H1 (cell line): ENCODE measurements around the gene PAEP. TPM values are rescaled to one million over a fixed set of nuclear protein-coding genes. Genes with fewer than 3 reads are reported as not detected.

Experiments
- CTCF ChIA-PET: fragments of 300-600 bp; sonication (Branson Sonifier 250); formaldehyde crosslinking; loops from one replicate; lab custom pipeline; 2021; ENCODE audit not compliant: partially characterized antibody; lab: Charles Lee
- POLR2A ChIA-PET: fragments of 300-600 bp; sonication (Branson Sonifier 250); formaldehyde crosslinking; loops from one replicate; lab custom pipeline; 2021; ENCODE audit warnings: inconsistent platforms; ENCODE audit not compliant: partially characterized antibody; lab: Charles Lee
- DNase-seq, 2 experiments: peaks; one replicate each; pipeline versions ENCODE4 v3.0.0 to v3.0.0-alpha.2; 2010 to 2022; ENCODE audit warnings: low spot score in 2 of 2, low read depth in 1 of 2, mixed read lengths in 1 of 2
- FAIRE-seq: peaks from 2 replicates; lab custom pipeline; 2011; peaks lifted over from hg19 to GRCh38; lab: Jason Lieb, UNC
- H2AFZ ChIP-seq: 2 replicates; pipeline ENCODE4 v1.8.1; 2012; ENCODE audit warnings: low read length, inconsistent platforms
- H2AK5ac ChIP-seq: 2 replicates; pipeline ENCODE4 v1.6.1; 2013; ENCODE audit warnings: low read depth, low read length
- H2BK120ac ChIP-seq: replicated peaks from 2 replicates; pipeline ENCODE3; 2013; ENCODE audit warnings: low read depth, low read length, inconsistent platforms
- H2BK12ac ChIP-seq: 2 replicates; pipeline ENCODE4 v1.6.1; 2013; ENCODE audit warnings: low read depth, low read length
- H2BK15ac ChIP-seq: 2 replicates; pipeline ENCODE4 v1.6.1; 2013; ENCODE audit warnings: low read length
- H2BK20ac ChIP-seq: 2 replicates; pipeline ENCODE4 v1.6.1; 2013; ENCODE audit warnings: low read length
- H2BK5ac ChIP-seq: 2 replicates; pipeline ENCODE4 v1.6.1; 2013; ENCODE audit warnings: low read depth, low read length
- H3K14ac ChIP-seq: 2 replicates; pipeline ENCODE4 v1.6.1; 2013; ENCODE audit warnings: inconsistent platforms; ENCODE audit not compliant: insufficient read length
- H3K18ac ChIP-seq: 2 replicates; pipeline ENCODE4 v1.6.1; 2013; ENCODE audit warnings: low read length; ENCODE audit errors: extremely low read depth
- H3K23ac ChIP-seq: 2 replicates; pipeline ENCODE4 v1.6.1; 2013; ENCODE audit warnings: inconsistent platforms; ENCODE audit not compliant: insufficient read length
- H3K23me2 ChIP-seq: 2 replicates; pipeline ENCODE4 v1.6.1; 2013; ENCODE audit warnings: low read depth, low read length
- H3K27ac ChIP-seq: 2 replicates; pipeline ENCODE4 v1.6.1; 2011; ENCODE audit warnings: low read depth, low read length, inconsistent platforms
- H3K27me3 ChIP-seq, 4 experiments: replicated peaks in 1 of 4; 1 replicate in 1 of 4; 2 replicates in 3 of 4; pipeline versions ENCODE4 v1.6.1 to v1.8.1; 2011 to 2013; ENCODE audit warnings: low read length in 3 of 4, mild to moderate bottlenecking in 3 of 4, inconsistent platforms in 2 of 4, mixed read lengths in 2 of 4, moderate library complexity in 1 of 4; ENCODE audit not compliant: control insufficient read depth in 3 of 4, insufficient read depth in 3 of 4; ENCODE audit errors: extremely low read depth in 1 of 4
- H3K36me3 ChIP-seq, 4 experiments: 2 replicates each; pipeline versions ENCODE4 v1.6.1 to v1.8.1; 2011 to 2013; ENCODE audit warnings: mild to moderate bottlenecking in 4 of 4, low read length in 3 of 4, moderate library complexity in 2 of 4, control low read depth in 1 of 4, inconsistent platforms in 1 of 4; ENCODE audit not compliant: insufficient read depth in 4 of 4, control insufficient read depth in 2 of 4
- H3K4ac ChIP-seq: replicated peaks from 2 replicates; pipeline ENCODE3; 2013; ENCODE audit warnings: low read length, low read depth, mixed read lengths, inconsistent platforms; ENCODE audit not compliant: insufficient read length
- H3K4me1 ChIP-seq, 4 experiments: replicated peaks in 1 of 4; 1 replicate in 1 of 4; 2 replicates in 3 of 4; pipeline versions ENCODE4 v1.6.1 to v1.8.1; 2011 to 2013; ENCODE audit warnings: low read length in 3 of 4, inconsistent platforms in 2 of 4, mixed read lengths in 1 of 4; ENCODE audit not compliant: insufficient read depth in 4 of 4, control insufficient read depth in 3 of 4
- H3K4me2 ChIP-seq, 2 experiments: 2 replicates each; pipeline versions ENCODE4 v1.6.1 to v1.8.1; 2011 to 2013; ENCODE audit warnings: low read depth in 2 of 2, low read length in 2 of 2, control low read depth in 1 of 2, inconsistent platforms in 1 of 2, mild to moderate bottlenecking in 1 of 2; ENCODE audit not compliant: insufficient read depth in 1 of 2
- H3K4me3 ChIP-seq, 4 experiments: fragments of 200-600, 300-600 bp in 1 of 4; sonication (generic), shearing (Covaris generic), sonication (Bioruptor Twin) in 1 of 4; 2 replicates each; pipeline versions ENCODE4 v1.5.1 to v1.8.1; 2011 to 2016; ENCODE audit warnings: low read length in 4 of 4, low read depth in 3 of 4, control low read depth in 2 of 4, inconsistent platforms in 2 of 4, mild to moderate bottlenecking in 2 of 4, mixed read lengths in 1 of 4, moderate library complexity in 1 of 4; ENCODE audit not compliant: insufficient read depth in 2 of 4; ENCODE audit errors: extremely low read depth in 1 of 4
- H3K56ac ChIP-seq: replicated peaks from 2 replicates; pipeline ENCODE3; 2013; ENCODE audit warnings: low read depth, mild to moderate bottlenecking, mixed read lengths, low read length, inconsistent platforms; ENCODE audit not compliant: insufficient read length
- H3K79me1 ChIP-seq: 2 replicates; pipeline ENCODE4 v1.6.1; 2013; ENCODE audit warnings: low read depth, low read length, control low read depth
- H3K79me2 ChIP-seq, 2 experiments: 2 replicates each; pipeline versions ENCODE4 v1.6.1 to v1.8.1; 2012 to 2013; ENCODE audit warnings: low read length in 2 of 2, mild to moderate bottlenecking in 2 of 2, inconsistent platforms in 1 of 2; ENCODE audit not compliant: insufficient read depth in 2 of 2, control insufficient read depth in 1 of 2
- H3K9ac ChIP-seq, 4 experiments: replicated peaks in 1 of 4; 1 replicate in 1 of 4; 2 replicates in 3 of 4; pipeline versions ENCODE4 v1.6.1 to v1.8.1; 2011 to 2013; ENCODE audit warnings: low read depth in 3 of 4, low read length in 3 of 4, control low read depth in 2 of 4, mild to moderate bottlenecking in 2 of 4, moderate library complexity in 2 of 4, inconsistent platforms in 1 of 4; ENCODE audit errors: extremely low read depth in 1 of 4
- H3K9me3 ChIP-seq, 2 experiments: 2 replicates each; pipeline versions ENCODE4 v1.6.1 to v1.8.1; 2012 to 2013; ENCODE audit warnings: mild to moderate bottlenecking in 2 of 2, moderate library complexity in 2 of 2, control low read depth in 1 of 2, inconsistent platforms in 1 of 2, low read depth in 1 of 2, low read length in 1 of 2, mixed read lengths in 1 of 2; ENCODE audit not compliant: insufficient read depth in 2 of 2
- H4K20me1 ChIP-seq, 2 experiments: replicated peaks in 1 of 2; 2 replicates each; pipeline versions ENCODE3 to v1.8.1; 2011 to 2013; ENCODE audit warnings: inconsistent platforms in 2 of 2, low read length in 2 of 2, mild to moderate bottlenecking in 1 of 2; ENCODE audit not compliant: insufficient read depth in 2 of 2, control insufficient read depth in 1 of 2
- H4K5ac ChIP-seq: 2 replicates; pipeline ENCODE4 v1.6.1; 2013; ENCODE audit warnings: low read length, low read depth, mixed read lengths, inconsistent platforms; ENCODE audit not compliant: insufficient read length
- H4K8ac ChIP-seq: 2 replicates; pipeline ENCODE4 v1.8.0; 2013; ENCODE audit warnings: mild to moderate bottlenecking, moderate library complexity, low read length, inconsistent platforms; ENCODE audit not compliant: insufficient read depth; ENCODE audit errors: extremely low read depth
- H4K91ac ChIP-seq: replicated peaks from 2 replicates; pipeline ENCODE3; 2013; ENCODE audit warnings: low read length, mixed read lengths, inconsistent platforms; ENCODE audit not compliant: insufficient read length
- CBX8 ChIP-seq: fragments of 300-800, 300-1000 bp; sonication (generic); IDR thresholded peaks from 2 replicates; pipeline ENCODE4 v1.7.1; 2016; ENCODE audit warnings: low read depth, low read length, borderline replicate concordance
- CEBPB ChIP-seq: IDR thresholded peaks from 2 replicates; pipeline ENCODE4 v1.6.1; 2012; ENCODE audit warnings: low read depth, low read length
- EGR1 ChIP-seq: IDR thresholded peaks from 2 replicates; pipeline ENCODE4 v1.6.1; 2011; ENCODE audit warnings: low read depth, low read length, borderline replicate concordance
- HDAC2 ChIP-seq, 2 experiments: fragments of 300-600 bp in 1 of 2; sonication (generic) in 1 of 2; IDR thresholded peaks; 2 replicates each; pipeline ENCODE4 v1.6.1; 2011 to 2012; ENCODE audit warnings: low read depth in 2 of 2, low read length in 2 of 2, mild to moderate bottlenecking in 2 of 2, moderate library complexity in 2 of 2, borderline replicate concordance in 1 of 2, inconsistent platforms in 1 of 2
- JUN ChIP-seq: IDR thresholded peaks from 2 replicates; pipeline ENCODE4 v1.6.1; 2011; ENCODE audit warnings: low read depth, mild to moderate bottlenecking, improper control_type of control experiment, low read length
- JUND ChIP-seq: IDR thresholded peaks from 2 replicates; pipeline ENCODE4 v1.6.1; 2011; ENCODE audit warnings: mild to moderate bottlenecking, improper control_type of control experiment, low read length
- KDM4A ChIP-seq: IDR thresholded peaks from one replicate; pipeline ENCODE4 v1.7.1; 2012; ENCODE audit warnings: low read depth, mild to moderate bottlenecking, moderate library complexity, low read length, inconsistent platforms; ENCODE audit not compliant: severe bottlenecking
- POLR2A ChIP-seq, 2 experiments: IDR thresholded peaks; 1 replicate in 1 of 2; 2 replicates in 1 of 2; pipeline ENCODE4 v1.6.1; 2011; ENCODE audit warnings: low read depth in 2 of 2, low read length in 2 of 2, mild to moderate bottlenecking in 2 of 2; ENCODE audit errors: control extremely low read depth in 1 of 2
- POU5F1 ChIP-seq: IDR thresholded peaks from 2 replicates; pipeline ENCODE4 v1.6.1; 2011; ENCODE audit warnings: low read depth, mild to moderate bottlenecking, low read length, moderate library complexity
- RBBP5 ChIP-seq: IDR thresholded peaks from 2 replicates; pipeline ENCODE4 v1.7.1; 2012; ENCODE audit warnings: low read depth, mild to moderate bottlenecking, inconsistent platforms, low read length, moderate library complexity, borderline replicate concordance
- SAP30 ChIP-seq: fragments of 300-600 bp; sonication (generic); IDR thresholded peaks from 2 replicates; pipeline ENCODE4 v1.7.1; 2012; ENCODE audit warnings: low read length, moderate library complexity, mild to moderate bottlenecking, inconsistent platforms; ENCODE audit not compliant: insufficient read depth, insufficient replicate concordance
- SIRT6 ChIP-seq: IDR thresholded peaks from one replicate; pipeline ENCODE4 v1.7.1; 2012; ENCODE audit warnings: low read length, inconsistent platforms
- SIX5 ChIP-seq: IDR thresholded peaks from 2 replicates; pipeline ENCODE4 v1.6.1; 2011; ENCODE audit warnings: mild to moderate bottlenecking, low read depth, low read length
- SRF ChIP-seq: IDR thresholded peaks from 2 replicates; pipeline ENCODE4 v1.6.1; 2011; ENCODE audit warnings: mild to moderate bottlenecking, low read depth, low read length, moderate library complexity
- TAF1 ChIP-seq: IDR thresholded peaks from 2 replicates; pipeline ENCODE4 v1.6.1; 2011; ENCODE audit warnings: mild to moderate bottlenecking, low read depth, low read length
- YY1 ChIP-seq: IDR thresholded peaks from 2 replicates; pipeline ENCODE4 v1.6.1; 2011; ENCODE audit warnings: low read depth, mild to moderate bottlenecking, low read length
- WGBS, 2 experiments: shearing (Covaris generic) in 1 of 2; methylation state at CpG; one replicate each; pipeline versions ENCODE4 v1.1.6 to v1.1.7; 2013 to 2015; ENCODE audit warnings: low lambda C conversion rate in 2 of 2, mixed read lengths in 2 of 2, inconsistent platforms in 1 of 2, low coverage in 1 of 2, missing lambda C conversion rate in 1 of 2; ENCODE audit not compliant: insufficient replicate concordance in 2 of 2, insufficient coverage in 1 of 2, insufficient read length in 1 of 2; ENCODE audit errors: extremely low coverage in 1 of 2, missing lambda C conversion rate in 1 of 2; 5-methylcytosine and 5-hydroxymethylcytosine counted together
- polyA plus RNA-seq, 7 experiments: library from polyadenylated mRNA; depleted of rRNA in 3 of 7; stranded (reverse) in 5 of 7; unstranded in 2 of 7; fragments of >200 nt in 5 of 7; fragments of 200-250 nt in 2 of 7; gene quantifications; 1 replicate in 5 of 7; 2 replicates in 1 of 7; 4 replicates in 1 of 7; pipeline versions ENCODE4 v1.2.1 to v1.2.3, GENCODE V29; 2011 to 2013; ENCODE audit warnings: missing spikeins in 2 of 7, mixed read lengths in 2 of 7
- total RNA-seq: library from RNA; stranded (reverse); fragmentation: NEBNext Ultra II Directional; extraction: Animal tissue kit (Norgen Biotek cat#: 25700); gene quantifications from 2 replicates; pipeline ENCODE4 v1.2.1, GENCODE V29; 2021

Gene PAEP
- total and polyA plus RNA-seq, 2 of the 8 experiments (the other 6 are each of a cell fraction or from before 2014, with no cell fraction given): not detected

- Histone ChIP-seq H3K23me2 (no peaks in the 10 kb centered on the region), H3K56ac (no peak overlapping the region), H3K79me1 (no peaks in the 10 kb centered on the region), H2BK5ac (no peak overlapping the region), H2AK5ac (no peak overlapping the region), H3K27ac (no peak overlapping the region), H3K14ac (no peak overlapping the region), H2AFZ (no peak overlapping the region), H3K4ac (no peak overlapping the region), H3K79me2 (no peaks in the 10 kb centered on the region), H4K5ac (no peak overlapping the region), H3K4me1 (peaks cover 0 to 8% (median 3%) of the 10 kb centered on the region in 4 experiments; a peak in 4 of 7 replicates), H4K20me1 (no peaks in the 10 kb centered on the region), H3K18ac (no peak overlapping the region), H3K36me3 (no peaks in the 10 kb centered on the region), H3K27me3 (no peaks in the 10 kb centered on the region), H2BK20ac (no peak overlapping the region), H4K91ac (no peak overlapping the region), H3K4me2 (no peak overlapping the region), H3K9ac (no peak overlapping the region), H3K4me3 (no peak overlapping the region), H3K9me3 (no peaks in the 10 kb centered on the region), H2BK15ac (no peak overlapping the region), H4K8ac (no peak overlapping the region), H2BK120ac (no peak overlapping the region), H3K23ac (no peak overlapping the region), H2BK12ac (no peak overlapping the region)
- POLR2A ChIA-PET: no interaction called here
- FAIRE-seq (no peak), DNase-seq (peak in 1 of 2 experiments; percentile 24)
- WGBS, 2 experiments: 86% methylated on average over 8 of the region's 8 CpGs; no CpG with 5 or more reads in 1 of the 2 experiments
- CTCF ChIA-PET: interaction anchor here (0.6 to 8.0 kb wide), 29 partner anchors 11 to 253 kb away, joined by 3 to 59 read pairs (median 4); a partner anchor contains a TSS
- TF ChIP-seq EGR1: no peak
- no peak for TF ChIP-seq KDM4A
- TF ChIP-seq YY1: no peak
- no peak for TF ChIP-seq SIRT6
- no peak for TF ChIP-seq POLR2A (IDR thresholded peaks at IDR 0.05; ENCODE audit: control extremely low read depth in 1 of 2, low read depth in 2 of 2, low read length in 2 of 2)
- TF ChIP-seq HDAC2 (IDR thresholded peaks at IDR 0.05; ENCODE audit: borderline replicate concordance in 1 of 2, low read depth in 2 of 2, low read length in 2 of 2): no peak
- no peak for TF ChIP-seq CBX8
- TF ChIP-seq JUN: no peak
- no peak for TF ChIP-seq SIX5
- TF ChIP-seq JUND: no peak
- no peak for TF ChIP-seq TAF1
- TF ChIP-seq SAP30: no peak
- no peak for TF ChIP-seq RBBP5
- TF ChIP-seq POU5F1: no peak
- TF ChIP-seq SRF: no peak
- no peak for TF ChIP-seq CEBPB
Observed at GRCh38 chr9:135601988-135602387, 40.4 kb downstream of the PAEP start.
